Activated gamma-delta T cell (primary cell): Measurements from ENCODE around the gene NUDT15.
A peak's percentile ranks its signal among the peaks of the same experiment; 100 is the strongest.
"Not testable (repeated sequence)": the region's sequence is repeated elsewhere in the genome, so short reads cannot be mapped to it uniquely, and the experiment has no call there.

ENCODE experiments used
- DNase-seq: peaks from one replicate; lab custom pipeline; 2025; lab: John Stamatoyannopoulos, UW

The NUDT15 gene

GRCh38 chr13:48043789-48044503 lies 6.4 kb downstream of the NUDT15 start:
- no peak for DNase-seq

- DNase-seq = no peak
These were observed 13.0 kb downstream of the NUDT15 start for GRCh38 chr13:48050550-48050949.

GRCh38 chr13:48054601-48055000 lies 17.1 kb downstream of the NUDT15 start:
- no peak for DNase-seq

- no peak for DNase-seq
These were observed 18.2 kb downstream of the NUDT15 start for GRCh38 chr13:48055712-48056111.

- not testable (repeated sequence) for DNase-seq
These were observed 21.0 kb downstream of the NUDT15 start for GRCh38 chr13:48058536-48058935.

GRCh38 chr13:48059951-48060350 lies 22.4 kb downstream of the NUDT15 start:
- not testable (repeated sequence) for DNase-seq

- no peak for DNase-seq
These were observed 28.9 kb downstream of the NUDT15 start for GRCh38 chr13:48066310-48066989.

GRCh38 chr13:48068036-48068435 lies 30.5 kb downstream of the NUDT15 start:
- no peak for DNase-seq

GRCh38 chr13:48068952-48069351 lies 31.4 kb downstream of the NUDT15 start:
- no peak for DNase-seq

GRCh38 chr13:48069573-48069972 lies 32.0 kb downstream of the NUDT15 start:
- DNase-seq = no peak

- no peak for DNase-seq
These were observed 33.4 kb downstream of the NUDT15 start for GRCh38 chr13:48070942-48071341.

- no peak for DNase-seq
These were observed 34.8 kb downstream of the NUDT15 start for GRCh38 chr13:48072304-48072703.

- no peak for DNase-seq
These were observed 35.3 kb downstream of the NUDT15 start for GRCh38 chr13:48072787-48073186.

GRCh38 chr13:48074006-48074405 lies 36.5 kb downstream of the NUDT15 start:
- no peak for DNase-seq

GRCh38 chr13:48078251-48078656 lies 40.7 kb downstream of the NUDT15 start:
- no peak for DNase-seq

- DNase-seq = no peak
These were observed 44.2 kb downstream of the NUDT15 start for GRCh38 chr13:48081739-48082138.

GRCh38 chr13:48086272-48086671 lies 48.7 kb downstream of the NUDT15 start:
- DNase-seq = no peak

GRCh38 chr13:48093588-48093987 lies 56.1 kb downstream of the NUDT15 start:
- DNase-seq = no peak

GRCh38 chr13:48094404-48094780 lies 56.9 kb downstream of the NUDT15 start:
- DNase-seq = no peak

GRCh38 chr13:48094781-48095502 lies 57.4 kb downstream of the NUDT15 start, which contains the start of gene MED4:
TSS of gene MED4 (minus strand) at chr13:48095104. CDS start at chr13:48095078, 26 bp downstream.
- DNase-seq = peak; percentile 94

GRCh38 chr13:48096670-48097069 lies 59.1 kb downstream of the NUDT15 start:
- DNase-seq = no peak
